ENCODE measurements around the gene MYO9A. TPM values are rescaled to one million over a fixed set of nuclear protein-coding genes. Genes with fewer than 3 reads are reported as not detected.

Gene MYO9A
- total RNA-seq, 2 experiments from 2014 or later = 18.3 to 20.2 TPM

DNA sequence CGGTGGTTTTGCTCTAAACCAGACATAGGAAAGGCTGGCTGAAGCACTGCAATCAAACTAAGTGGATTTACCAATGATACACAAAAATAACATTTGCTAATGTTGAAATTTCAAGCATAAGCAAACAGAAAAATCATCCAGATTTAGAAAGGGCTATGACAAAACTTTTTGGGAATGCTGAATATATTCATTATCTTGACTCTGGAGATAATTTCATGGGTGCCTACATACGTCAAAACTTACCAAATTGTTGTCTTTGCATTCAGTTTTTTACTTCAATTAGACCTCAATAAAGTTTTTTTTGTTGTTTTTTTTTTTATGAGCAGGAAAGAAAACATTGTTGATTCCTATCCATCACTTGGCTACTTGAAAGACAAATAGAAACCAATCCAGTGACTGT is 166.8 kb downstream of the MYO9A start:
- DNase-seq = no peak
- peaks cover 4% of the 10 kb centered on the region for H3K36me3 Mint-ChIP-seq
- no peaks in the 10 kb centered on the region for H3K9me3 Mint-ChIP-seq
- H3K27ac Mint-ChIP-seq = no peak overlapping the region
- ChIA-PET CTCF (no interaction called here), POLR2A (no interaction called here)
- H3K27me3 Mint-ChIP-seq = no peaks in the 10 kb centered on the region
- intact Hi-C loops (cut with micrococcal nuclease) = no loop called here
- H3K4me1 Mint-ChIP-seq (ENCODE audit: low read depth) = peaks cover 2% of the 10 kb centered on the region
- H3K4me3 Mint-ChIP-seq = no peak overlapping the region

DNA sequence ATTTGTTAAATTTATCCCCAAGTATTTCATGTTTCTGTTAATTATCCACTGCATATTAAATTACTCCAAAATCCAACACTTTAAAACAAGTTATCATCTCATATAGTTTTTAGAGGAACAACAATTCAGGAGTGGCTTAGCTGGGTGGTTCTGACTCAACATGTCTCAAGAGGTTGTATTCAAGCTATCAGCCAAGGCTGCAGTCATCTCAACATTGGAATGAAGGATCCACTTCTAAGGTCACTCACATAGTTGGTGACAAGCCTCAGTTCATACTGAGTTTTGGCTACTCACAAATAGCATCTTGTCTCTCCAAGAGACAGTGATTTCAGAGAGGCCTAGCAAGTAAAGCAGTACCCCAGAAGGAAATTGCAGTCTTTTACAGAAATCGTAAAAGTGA is 172.9 kb downstream of the MYO9A start:
- no peak for DNase-seq
- ChIA-PET CTCF (no interaction called here), POLR2A (no interaction called here)
- H3K9me3 Mint-ChIP-seq = no peaks in the 10 kb centered on the region
- no peaks in the 10 kb centered on the region for H3K4me1 Mint-ChIP-seq (ENCODE audit: low read depth)
- H3K27me3 Mint-ChIP-seq = no peaks in the 10 kb centered on the region
- no peak overlapping the region for H3K27ac Mint-ChIP-seq
- intact Hi-C loops (cut with micrococcal nuclease) = no loop called here
- no peak overlapping the region for H3K4me3 Mint-ChIP-seq
- H3K36me3 Mint-ChIP-seq = peaks cover 2% of the 10 kb centered on the region

DNA sequence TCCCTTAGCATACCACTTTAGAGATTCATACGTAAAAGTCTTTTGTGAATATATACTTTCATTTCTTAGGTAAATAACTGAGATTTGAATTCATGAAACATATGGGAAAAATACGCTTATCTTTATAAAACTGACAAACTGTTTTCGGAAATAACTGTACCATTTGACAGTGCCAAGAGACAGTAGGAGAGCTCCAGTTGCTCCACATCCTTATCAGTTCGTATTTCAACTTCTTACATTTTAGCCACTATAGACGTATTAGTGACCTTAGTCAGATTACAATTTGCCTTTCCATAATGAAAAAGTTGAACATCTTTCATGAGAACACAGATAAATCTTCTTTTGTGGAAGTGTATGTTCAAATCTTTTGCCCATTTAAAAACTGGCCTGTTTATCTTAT is 174.1 kb downstream of the MYO9A start:
- no peak overlapping the region for H3K4me3 Mint-ChIP-seq
- intact Hi-C loops (cut with micrococcal nuclease) = no loop called here
- no peak overlapping the region for H3K27ac Mint-ChIP-seq
- no peaks in the 10 kb centered on the region for H3K4me1 Mint-ChIP-seq (ENCODE audit: low read depth)
- POLR2A ChIA-PET = no interaction called here
- CTCF ChIA-PET = no interaction called here
- H3K36me3 Mint-ChIP-seq = peaks cover 2% of the 10 kb centered on the region
- no peaks in the 10 kb centered on the region for H3K9me3 Mint-ChIP-seq
- DNase-seq = no peak
- H3K27me3 Mint-ChIP-seq = no peaks in the 10 kb centered on the region

DNA sequence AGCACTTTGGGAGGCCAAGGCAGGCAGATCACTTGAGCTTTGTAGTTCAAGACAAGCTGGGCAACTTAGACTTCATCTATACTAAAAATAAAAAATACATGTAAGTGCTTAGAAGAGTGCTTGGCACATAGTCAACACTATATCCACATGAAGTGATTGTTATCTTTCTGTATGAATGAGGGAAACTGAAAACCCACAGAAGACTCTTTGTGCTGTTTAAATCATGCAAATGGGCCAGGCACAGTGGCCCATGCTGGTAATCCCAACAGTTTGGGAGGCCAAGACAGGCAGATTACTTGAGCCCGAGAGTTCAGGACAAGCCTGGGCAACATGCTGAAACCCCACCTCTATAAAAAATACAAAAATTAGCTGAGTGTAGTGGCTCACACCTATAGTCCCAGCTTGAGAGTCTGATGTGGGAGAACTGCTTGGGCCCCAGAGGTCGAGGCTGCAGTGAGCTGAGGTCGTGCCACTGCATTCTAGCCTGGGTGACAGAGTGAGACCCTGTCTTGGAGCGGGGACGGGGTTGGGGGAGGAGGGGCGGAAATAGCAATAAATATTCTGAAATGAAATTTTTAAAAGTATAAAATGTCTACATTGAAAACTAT is 177.9 kb downstream of the MYO9A start:
- no peak for DNase-seq
- no peak overlapping the region for H3K4me3 Mint-ChIP-seq
- no peaks in the 10 kb centered on the region for H3K4me1 Mint-ChIP-seq (ENCODE audit: low read depth)
- H3K9me3 Mint-ChIP-seq = no peaks in the 10 kb centered on the region
- CTCF ChIA-PET = no interaction called here
- peaks cover 17% of the 10 kb centered on the region for H3K36me3 Mint-ChIP-seq
- H3K27ac Mint-ChIP-seq = no peak overlapping the region
- intact Hi-C loops (cut with micrococcal nuclease) = no loop called here
- H3K27me3 Mint-ChIP-seq = no peaks in the 10 kb centered on the region
- POLR2A ChIA-PET = no interaction called here

DNA sequence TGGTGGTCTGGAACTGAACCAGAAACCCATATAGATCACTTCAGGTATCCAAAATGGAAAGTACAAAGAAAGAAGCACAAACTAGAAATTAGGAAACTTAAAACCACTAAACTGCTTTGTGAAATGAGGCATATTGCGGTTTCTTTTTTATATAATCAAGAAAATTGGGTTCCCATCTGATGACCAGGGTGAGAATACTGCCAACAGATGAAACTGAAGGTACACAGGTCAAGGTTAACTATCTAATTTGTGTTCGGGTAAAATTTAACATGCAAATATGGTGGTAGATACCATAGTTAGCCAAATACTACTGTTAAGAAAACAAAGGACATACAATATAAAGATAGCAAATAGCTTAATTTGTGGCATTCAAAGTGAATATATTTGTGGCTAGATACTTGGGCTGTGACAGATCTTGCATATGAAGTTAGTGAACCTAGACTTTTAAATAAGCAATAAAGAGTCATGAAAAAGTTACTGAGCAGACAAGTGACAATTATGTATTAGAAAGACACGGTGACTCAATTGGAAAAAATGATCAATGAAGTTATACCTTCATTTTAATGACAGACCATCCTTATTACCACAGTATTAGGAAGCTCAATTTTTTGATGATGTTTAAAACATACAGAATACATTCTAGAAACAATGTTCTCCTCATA is 180.2 kb downstream of the MYO9A start:
- no peaks in the 10 kb centered on the region for H3K9me3 Mint-ChIP-seq
- intact Hi-C loops (cut with micrococcal nuclease) = no loop called here
- no peaks in the 10 kb centered on the region for H3K4me1 Mint-ChIP-seq (ENCODE audit: low read depth)
- DNase-seq = no peak
- ChIA-PET CTCF (no interaction called here), POLR2A (no interaction called here)
- no peak overlapping the region for H3K27ac Mint-ChIP-seq
- no peak overlapping the region for H3K4me3 Mint-ChIP-seq
- H3K36me3 Mint-ChIP-seq = peaks cover 31% of the 10 kb centered on the region
- no peaks in the 10 kb centered on the region for H3K27me3 Mint-ChIP-seq

DNA sequence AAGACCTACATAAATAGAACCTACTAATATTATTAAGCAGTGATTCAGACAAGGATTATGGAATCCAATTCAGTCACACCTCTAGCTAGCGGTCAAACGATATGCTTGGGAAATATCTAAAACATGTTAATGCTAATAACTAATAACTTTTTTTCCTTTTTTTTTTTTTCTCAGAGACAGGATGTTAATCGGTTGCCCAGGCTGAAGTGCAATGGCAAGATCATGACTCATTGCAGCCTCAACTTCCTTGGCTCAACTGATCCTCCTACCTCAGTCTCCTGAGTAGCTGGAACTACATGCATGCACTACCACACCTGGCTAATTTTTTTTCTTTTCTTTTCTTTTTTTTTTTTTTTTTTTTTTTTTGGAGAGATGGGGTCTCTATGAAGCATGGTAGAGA is 183.5 kb downstream of the MYO9A start:
- H3K27ac Mint-ChIP-seq = no peak overlapping the region
- no peak for DNase-seq
- intact Hi-C loops (cut with micrococcal nuclease) = no loop called here

DNA sequence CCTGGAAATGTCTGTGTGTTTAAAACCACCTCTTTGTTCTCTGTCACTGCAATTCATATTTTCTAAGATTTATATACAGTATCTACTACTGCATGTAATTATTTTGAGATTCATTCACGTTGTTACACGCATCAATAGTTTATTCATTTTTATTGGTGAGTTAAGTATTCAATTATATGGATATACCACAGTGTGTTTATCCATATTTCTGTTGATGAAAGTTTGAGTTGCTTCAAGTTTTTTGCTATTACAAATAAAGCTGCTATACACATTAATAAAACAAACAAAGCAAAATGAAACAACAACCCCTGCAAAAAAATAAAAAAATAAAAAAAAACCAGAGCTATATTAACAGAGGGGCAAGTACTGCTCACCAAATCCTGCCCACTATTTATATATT is 185.3 kb downstream of the MYO9A start:
- Mint-ChIP-seq H3K27ac (no peak overlapping the region), H3K36me3 (peaks cover 56% of the 10 kb centered on the region), H3K27me3 (no peaks in the 10 kb centered on the region), H3K4me3 (no peak overlapping the region), H3K9me3 (peaks cover 17% of the 10 kb centered on the region), H3K4me1 (ENCODE audit: low read depth) (no peaks in the 10 kb centered on the region)
- no peak for DNase-seq
- ChIA-PET CTCF (no interaction called here), POLR2A (no interaction called here)
- intact Hi-C loops (cut with micrococcal nuclease) = no loop called here

More for the DNA sequence above, 183.5 kb downstream of the MYO9A start:
- ChIA-PET CTCF (no interaction called here), POLR2A (no interaction called here)
- H3K36me3 Mint-ChIP-seq = peaks cover 59% of the 10 kb centered on the region
- H3K4me3 Mint-ChIP-seq = no peak overlapping the region
- H3K27me3 Mint-ChIP-seq = no peaks in the 10 kb centered on the region
- peaks cover 17% of the 10 kb centered on the region for H3K9me3 Mint-ChIP-seq
- no peaks in the 10 kb centered on the region for H3K4me1 Mint-ChIP-seq (ENCODE audit: low read depth)

DNA sequence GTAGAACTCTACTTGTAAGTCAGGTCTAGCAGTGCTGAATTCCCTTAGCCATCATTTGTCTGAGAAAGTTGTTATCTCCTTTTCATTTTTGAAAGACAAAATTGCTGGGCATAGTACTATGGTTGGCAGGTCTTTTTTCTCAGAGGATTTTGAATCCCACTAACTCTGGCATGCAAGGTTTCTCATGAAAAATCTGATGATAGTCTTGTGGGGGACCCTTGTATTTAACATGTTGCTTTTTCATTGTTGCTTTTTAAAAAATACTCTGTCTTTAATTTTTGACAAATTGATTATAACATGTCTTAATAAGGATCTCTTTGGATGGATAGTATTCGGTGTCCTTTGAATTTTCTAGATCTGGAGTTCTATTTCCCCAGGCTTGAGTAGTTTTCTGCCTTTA is 186.7 kb downstream of the MYO9A start:
- Mint-ChIP-seq H3K4me1 (ENCODE audit: low read depth) (no peaks in the 10 kb centered on the region), H3K9me3 (peaks cover 17% of the 10 kb centered on the region), H3K36me3 (peaks cover 56% of the 10 kb centered on the region), H3K27me3 (no peaks in the 10 kb centered on the region), H3K4me3 (no peak overlapping the region), H3K27ac (no peak overlapping the region)
- ChIA-PET CTCF (no interaction called here), POLR2A (no interaction called here)
- no peak for DNase-seq
- intact Hi-C loops (cut with micrococcal nuclease) = no loop called here

DNA sequence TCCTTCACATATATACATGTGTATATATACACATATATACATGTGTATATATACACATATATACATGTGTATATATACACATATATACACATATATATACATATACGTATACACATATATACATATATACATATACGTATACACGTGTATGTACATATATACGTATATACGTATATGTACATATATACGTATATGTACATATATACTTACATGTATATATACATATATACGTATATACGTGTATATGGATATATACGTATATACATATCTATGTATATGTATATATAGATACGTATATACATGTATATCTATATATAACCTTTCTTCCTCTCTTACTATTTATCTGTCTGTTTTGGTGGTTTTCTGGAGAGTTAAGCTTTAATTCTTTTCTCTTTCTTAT is 192.8 kb downstream of the MYO9A start:
- no peak for DNase-seq
- Mint-ChIP-seq H3K4me1 (ENCODE audit: low read depth) (no peaks in the 10 kb centered on the region), H3K4me3 (no peak overlapping the region), H3K27me3 (no peaks in the 10 kb centered on the region), H3K36me3 (peaks cover 8% of the 10 kb centered on the region), H3K9me3 (no peaks in the 10 kb centered on the region), H3K27ac (no peak overlapping the region)
- CTCF ChIA-PET = no interaction called here
- POLR2A ChIA-PET = no interaction called here
- intact Hi-C loops (cut with micrococcal nuclease) = no loop called here

DNA sequence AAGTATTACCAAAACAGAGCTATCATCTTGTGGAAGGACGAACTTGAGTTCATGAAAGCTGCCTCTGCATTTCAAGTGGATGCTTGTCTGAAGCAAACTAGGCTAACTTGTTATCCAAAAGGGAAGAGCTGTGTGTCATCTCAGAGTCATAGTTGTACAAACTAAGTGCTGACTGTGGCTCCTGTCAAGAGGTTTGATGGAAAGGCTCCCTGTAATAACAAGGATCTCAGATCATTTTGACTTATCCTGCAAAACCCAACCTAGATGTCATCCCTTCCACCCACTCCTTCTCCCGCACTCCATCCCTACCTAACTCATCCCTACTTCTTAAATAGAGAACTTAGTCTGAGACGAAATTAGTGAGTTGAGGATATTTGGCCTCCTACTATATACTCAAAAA is 196.8 kb downstream of the MYO9A start:
- no peaks in the 10 kb centered on the region for H3K4me1 Mint-ChIP-seq (ENCODE audit: low read depth)
- no peak for DNase-seq
- ChIA-PET CTCF (interaction anchor here (0.7 kb wide), 1 partner anchor 177 kb away, joined by 3 read pairs; no protein-coding TSS in a partner anchor), POLR2A (no interaction called here)
- H3K36me3 Mint-ChIP-seq = peaks cover 5% of the 10 kb centered on the region
- no peak overlapping the region for H3K4me3 Mint-ChIP-seq
- no peaks in the 10 kb centered on the region for H3K27me3 Mint-ChIP-seq
- intact Hi-C loops (cut with micrococcal nuclease) = no loop called here
- no peaks in the 10 kb centered on the region for H3K9me3 Mint-ChIP-seq
- H3K27ac Mint-ChIP-seq = no peak overlapping the region

DNA sequence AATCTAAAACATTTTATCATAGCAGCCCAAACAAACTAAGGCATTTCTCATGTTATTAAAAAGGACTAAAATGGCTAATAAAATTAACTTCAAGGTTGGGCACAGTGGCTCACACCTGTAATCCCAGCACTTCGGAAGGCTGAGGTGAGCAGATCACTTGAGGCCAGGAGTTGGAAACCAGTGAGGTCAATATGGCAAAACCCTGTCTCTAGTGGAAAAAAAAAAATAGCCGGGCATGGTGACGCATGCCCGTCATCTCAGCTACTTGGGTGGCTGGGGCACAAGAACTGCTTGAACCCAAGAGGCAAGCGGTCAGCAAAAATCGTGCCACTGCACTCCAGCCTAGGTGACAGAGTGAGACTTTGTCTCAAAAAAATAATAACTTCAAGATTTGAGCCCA is 197.4 kb downstream of the MYO9A start:
- peaks cover 6% of the 10 kb centered on the region for H3K36me3 Mint-ChIP-seq
- no peaks in the 10 kb centered on the region for H3K4me1 Mint-ChIP-seq (ENCODE audit: low read depth)
- H3K27me3 Mint-ChIP-seq = no peaks in the 10 kb centered on the region
- no peak for DNase-seq
- H3K4me3 Mint-ChIP-seq = no peak overlapping the region
- POLR2A ChIA-PET = no interaction called here
- H3K27ac Mint-ChIP-seq = no peak overlapping the region
- no peaks in the 10 kb centered on the region for H3K9me3 Mint-ChIP-seq
- intact Hi-C loops (cut with micrococcal nuclease) = no loop called here
- CTCF ChIA-PET = no interaction called here

DNA sequence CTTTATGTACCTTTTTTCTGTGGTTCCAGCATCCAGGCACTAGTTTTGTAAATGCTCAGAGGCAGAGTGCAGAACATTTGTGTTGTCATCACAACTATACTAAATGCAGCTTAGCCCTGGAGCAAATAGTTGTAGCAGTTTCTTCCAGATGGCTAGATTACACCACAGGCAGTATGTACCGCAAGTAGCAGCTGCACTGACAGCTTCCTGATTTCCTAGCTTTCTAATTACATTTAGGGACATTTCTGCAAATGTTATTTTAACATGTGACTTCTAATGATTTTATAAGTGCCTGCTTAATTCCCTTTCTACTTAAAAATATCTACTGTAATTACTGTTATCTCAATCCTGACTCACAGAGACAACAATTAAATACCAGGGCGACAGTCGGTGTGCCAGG is 201.1 kb downstream of the MYO9A start:
- Mint-ChIP-seq H3K27me3 (no peaks in the 10 kb centered on the region), H3K36me3 (peaks cover 22% of the 10 kb centered on the region), H3K4me3 (no peak overlapping the region), H3K9me3 (no peaks in the 10 kb centered on the region), H3K27ac (no peak overlapping the region), H3K4me1 (ENCODE audit: low read depth) (no peaks in the 10 kb centered on the region)
- intact Hi-C loops (cut with micrococcal nuclease) = no loop called here
- no peak for DNase-seq
- ChIA-PET POLR2A (no interaction called here), CTCF (no interaction called here)

DNA sequence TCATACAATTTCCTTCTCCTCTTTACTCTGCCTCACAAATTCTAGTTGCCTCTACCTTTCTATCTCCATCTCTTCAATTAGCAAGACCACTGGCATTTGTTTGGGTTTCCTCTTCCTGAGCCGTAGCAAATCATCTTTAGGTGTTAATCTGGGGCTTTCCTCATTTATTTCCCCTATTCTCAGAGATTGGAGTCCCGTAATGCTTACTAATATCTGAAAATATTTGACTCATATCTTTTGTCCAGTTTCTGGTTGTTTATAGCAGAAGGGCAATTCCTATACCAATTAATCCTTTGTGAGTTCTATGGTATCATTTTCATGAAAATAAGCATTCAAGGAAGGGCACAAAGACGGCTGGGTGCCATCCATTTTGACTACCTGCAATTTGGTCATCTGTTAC is 203.9 kb downstream of the MYO9A start:
- no peaks in the 10 kb centered on the region for H3K27me3 Mint-ChIP-seq
- POLR2A ChIA-PET = no interaction called here
- intact Hi-C loops (cut with micrococcal nuclease) = no loop called here
- H3K4me3 Mint-ChIP-seq = no peak overlapping the region
- no peak for DNase-seq
- no peaks in the 10 kb centered on the region for H3K4me1 Mint-ChIP-seq (ENCODE audit: low read depth)
- no peak overlapping the region for H3K27ac Mint-ChIP-seq
- H3K9me3 Mint-ChIP-seq = no peaks in the 10 kb centered on the region
- CTCF ChIA-PET = no interaction called here
- H3K36me3 Mint-ChIP-seq = peaks cover 23% of the 10 kb centered on the region
